Measurements from ENCODE around the gene SCAF8.
"Not testable (repeated sequence)": the region's sequence is repeated elsewhere in the genome, so short reads cannot be mapped to it uniquely, and the experiment has no call there.

Gene SCAF8

GRCh38 chr6:154779157-154779556 lies 45.9 kb downstream of the SCAF8 start:
- no CpG with 5 or more reads among the region's 5 CpGs for WGBS, 2 donors (ENCODE audit: extremely low coverage in 2 of 2, insufficient read length in 2 of 2, insufficient replicate concordance in 1 of 2)
- not testable (repeated sequence) for H3K9me3 ChIP-seq (replicated peaks in 1 of 2; ENCODE audit: control insufficient read depth in 2 of 2, insufficient read depth in 1 of 2, low read depth in 1 of 2, low read length in 2 of 2); H3K27ac ChIP-seq (replicated peaks; ENCODE audit: low read length)

GRCh38 chr6:154782193-154782592 lies 49.0 kb downstream of the SCAF8 start:
- Histone ChIP-seq H3K9me3 (replicated peaks in 1 of 2; ENCODE audit: control insufficient read depth in 2 of 2, insufficient read depth in 1 of 2, low read depth in 1 of 2, low read length in 2 of 2) (peaks cover 0 to 4% of the 10 kb centered on the region in 2 donors), H3K4me2 (ENCODE audit: insufficient read depth, low read length, poor library complexity, severe bottlenecking) (no peak overlapping the region), H3K9ac (ENCODE audit: low read depth, low read length, poor library complexity) (no peak overlapping the region), H2BK12ac (ENCODE audit: low read length) (no peak overlapping the region), H2BK5ac (ENCODE audit: low read length) (no peak overlapping the region), H3K79me1 (ENCODE audit: low read depth, low read length) (no peaks in the 10 kb centered on the region), H2BK15ac (ENCODE audit: low read length) (no peak overlapping the region), H3K4ac (ENCODE audit: low read length) (no peak overlapping the region), H4K8ac (ENCODE audit: low read depth, low read length) (no peak overlapping the region), H3K23ac (ENCODE audit: low read depth, low read length, poor library complexity) (no peak overlapping the region), H3K18ac (ENCODE audit: low read length) (no peak overlapping the region), H3K27me3 (ENCODE audit: control insufficient read depth in 3 of 3, insufficient read depth in 3 of 3, low read depth in 1 of 3, low read length in 3 of 3) (no peaks in the 10 kb centered on the region), H3K36me3 (replicated peaks in 1 of 2; ENCODE audit: control insufficient read depth in 2 of 2, insufficient read depth in 2 of 2, low read length in 2 of 2) (peaks cover 3 to 85% of the 10 kb centered on the region in 2 donors), H2AFZ (ENCODE audit: low read length) (no peak overlapping the region), H2BK120ac (ENCODE audit: low read depth, low read length) (no peak overlapping the region), H3K4me3 (ENCODE audit: low read length in 2 of 2) (no peak overlapping the region), H3K27ac (replicated peaks; ENCODE audit: low read length) (peak overlapping the region; percentile 11), H3K14ac (ENCODE audit: low read length) (no peak overlapping the region), H2AK5ac (ENCODE audit: low read depth, low read length) (no peak overlapping the region), H4K91ac (ENCODE audit: low read depth, low read length, poor library complexity) (no peak overlapping the region), H3K4me1 (ENCODE audit: control insufficient read depth in 2 of 2, insufficient read depth in 1 of 2, low read depth in 1 of 2, low read length in 2 of 2) (peaks cover 0 to 3% of the 10 kb centered on the region in 2 donors)
- no peak for DNase-seq (ENCODE audit: low spot score)
- no CpG with 5 or more reads among the region's 4 CpGs for WGBS, 2 donors (ENCODE audit: extremely low coverage in 2 of 2, insufficient read length in 2 of 2, insufficient replicate concordance in 1 of 2)

More at GRCh38 chr6:154779157-154779556, 45.9 kb downstream of the SCAF8 start:
- H3K4me2 ChIP-seq (ENCODE audit: insufficient read depth, low read length, poor library complexity, severe bottlenecking); H3K18ac ChIP-seq (ENCODE audit: low read length); H2AFZ ChIP-seq (ENCODE audit: low read length); H2BK15ac ChIP-seq (ENCODE audit: low read length); H3K27me3 ChIP-seq (ENCODE audit: control insufficient read depth in 3 of 3, insufficient read depth in 3 of 3, low read depth in 1 of 3, low read length in 3 of 3); H3K4ac ChIP-seq (ENCODE audit: low read length); H2BK120ac ChIP-seq (ENCODE audit: low read depth, low read length); H4K8ac ChIP-seq (ENCODE audit: low read depth, low read length); H2AK5ac ChIP-seq (ENCODE audit: low read depth, low read length); H3K4me1 ChIP-seq (ENCODE audit: control insufficient read depth in 2 of 2, insufficient read depth in 1 of 2, low read depth in 1 of 2, low read length in 2 of 2); H2BK12ac ChIP-seq (ENCODE audit: low read length); H3K14ac ChIP-seq (ENCODE audit: low read length); H3K23ac ChIP-seq (ENCODE audit: low read depth, low read length, poor library complexity); H2BK5ac ChIP-seq (ENCODE audit: low read length); H3K9ac ChIP-seq (ENCODE audit: low read depth, low read length, poor library complexity); DNase-seq (ENCODE audit: low spot score); H3K4me3 ChIP-seq (ENCODE audit: low read length in 2 of 2); H3K79me1 ChIP-seq (ENCODE audit: low read depth, low read length); H4K91ac ChIP-seq (ENCODE audit: low read depth, low read length, poor library complexity): not testable (repeated sequence)
- peaks cover 2 to 98% of the 10 kb centered on the region in 2 donors for H3K36me3 ChIP-seq (replicated peaks in 1 of 2; ENCODE audit: control insufficient read depth in 2 of 2, insufficient read depth in 2 of 2, low read length in 2 of 2)

GRCh38 chr6:154783229-154783628 lies 50.0 kb downstream of the SCAF8 start:
- no CpG with 5 or more reads among the region's 2 CpGs for WGBS, 2 donors (ENCODE audit: extremely low coverage in 2 of 2, insufficient read length in 2 of 2, insufficient replicate concordance in 1 of 2)
- no peak overlapping the region for H4K91ac ChIP-seq (ENCODE audit: low read depth, low read length, poor library complexity)
- no peak overlapping the region for H3K23ac ChIP-seq (ENCODE audit: low read depth, low read length, poor library complexity)
- H2AFZ ChIP-seq (ENCODE audit: low read length): no peak overlapping the region
- H2BK120ac ChIP-seq (ENCODE audit: low read depth, low read length): no peak overlapping the region
- no peak overlapping the region for H3K14ac ChIP-seq (ENCODE audit: low read length)
- H3K27me3 ChIP-seq (ENCODE audit: control insufficient read depth in 3 of 3, insufficient read depth in 3 of 3, low read depth in 1 of 3, low read length in 3 of 3): no peaks in the 10 kb centered on the region
- H3K4me2 ChIP-seq (ENCODE audit: insufficient read depth, low read length, poor library complexity, severe bottlenecking): no peak overlapping the region
- peaks cover 0 to 3% of the 10 kb centered on the region in 2 donors for H3K4me1 ChIP-seq (ENCODE audit: control insufficient read depth in 2 of 2, insufficient read depth in 1 of 2, low read depth in 1 of 2, low read length in 2 of 2)
- no peak overlapping the region for H2BK15ac ChIP-seq (ENCODE audit: low read length)
- H3K36me3 ChIP-seq (replicated peaks in 1 of 2; ENCODE audit: control insufficient read depth in 2 of 2, insufficient read depth in 2 of 2, low read length in 2 of 2): peaks cover 5 to 85% of the 10 kb centered on the region in 2 donors
- no peaks in the 10 kb centered on the region for H3K79me1 ChIP-seq (ENCODE audit: low read depth, low read length)
- H2BK5ac ChIP-seq (ENCODE audit: low read length): no peak overlapping the region
- DNase-seq (ENCODE audit: low spot score): no peak
- no peak overlapping the region for H3K4ac ChIP-seq (ENCODE audit: low read length)
- no peak overlapping the region for H3K4me3 ChIP-seq (ENCODE audit: low read length in 2 of 2)
- no peak overlapping the region for H3K9ac ChIP-seq (ENCODE audit: low read depth, low read length, poor library complexity)
- no peak overlapping the region for H4K8ac ChIP-seq (ENCODE audit: low read depth, low read length)
- no peak overlapping the region for H2BK12ac ChIP-seq (ENCODE audit: low read length)
- H2AK5ac ChIP-seq (ENCODE audit: low read depth, low read length): no peak overlapping the region
- H3K18ac ChIP-seq (ENCODE audit: low read length): no peak overlapping the region
- no peak overlapping the region for H3K27ac ChIP-seq (replicated peaks; ENCODE audit: low read length)
- peaks cover 0 to 4% of the 10 kb centered on the region in 2 donors for H3K9me3 ChIP-seq (replicated peaks in 1 of 2; ENCODE audit: control insufficient read depth in 2 of 2, insufficient read depth in 1 of 2, low read depth in 1 of 2, low read length in 2 of 2)

- peaks cover 0 to 3% of the 10 kb centered on the region in 2 donors for H3K4me1 ChIP-seq (ENCODE audit: control insufficient read depth in 2 of 2, insufficient read depth in 1 of 2, low read depth in 1 of 2, low read length in 2 of 2)
- no CpG with 5 or more reads among the region's 2 CpGs for WGBS, 2 donors (ENCODE audit: extremely low coverage in 2 of 2, insufficient read length in 2 of 2, insufficient replicate concordance in 1 of 2)
- DNase-seq (ENCODE audit: low spot score): no peak
- H3K18ac ChIP-seq (ENCODE audit: low read length): no peak overlapping the region
- H3K14ac ChIP-seq (ENCODE audit: low read length): no peak overlapping the region
- no peak overlapping the region for H2BK5ac ChIP-seq (ENCODE audit: low read length)
- no peak overlapping the region for H3K4me2 ChIP-seq (ENCODE audit: insufficient read depth, low read length, poor library complexity, severe bottlenecking)
- H2AFZ ChIP-seq (ENCODE audit: low read length): no peak overlapping the region
- no peaks in the 10 kb centered on the region for H3K9me3 ChIP-seq (replicated peaks in 1 of 2; ENCODE audit: control insufficient read depth in 2 of 2, insufficient read depth in 1 of 2, low read depth in 1 of 2, low read length in 2 of 2)
- no peak overlapping the region for H3K27ac ChIP-seq (replicated peaks; ENCODE audit: low read length)
- H3K4me3 ChIP-seq (ENCODE audit: low read length in 2 of 2): no peak overlapping the region
- no peak overlapping the region for H4K91ac ChIP-seq (ENCODE audit: low read depth, low read length, poor library complexity)
- no peak overlapping the region for H2BK12ac ChIP-seq (ENCODE audit: low read length)
- no peak overlapping the region for H3K4ac ChIP-seq (ENCODE audit: low read length)
- no peak overlapping the region for H2AK5ac ChIP-seq (ENCODE audit: low read depth, low read length)
- H3K36me3 ChIP-seq (replicated peaks in 1 of 2; ENCODE audit: control insufficient read depth in 2 of 2, insufficient read depth in 2 of 2, low read length in 2 of 2): peaks cover 5 to 85% of the 10 kb centered on the region in 2 donors
- no peak overlapping the region for H3K9ac ChIP-seq (ENCODE audit: low read depth, low read length, poor library complexity)
- no peak overlapping the region for H2BK15ac ChIP-seq (ENCODE audit: low read length)
- H3K27me3 ChIP-seq (ENCODE audit: control insufficient read depth in 3 of 3, insufficient read depth in 3 of 3, low read depth in 1 of 3, low read length in 3 of 3): no peaks in the 10 kb centered on the region
- no peak overlapping the region for H4K8ac ChIP-seq (ENCODE audit: low read depth, low read length)
- no peaks in the 10 kb centered on the region for H3K79me1 ChIP-seq (ENCODE audit: low read depth, low read length)
- H2BK120ac ChIP-seq (ENCODE audit: low read depth, low read length): no peak overlapping the region
- no peak overlapping the region for H3K23ac ChIP-seq (ENCODE audit: low read depth, low read length, poor library complexity)
These were observed 51.9 kb downstream of the SCAF8 start for GRCh38 chr6:154785075-154785474.
